Ishikawa (cell line): ENCODE results near the gene SORCS3.

ENCODE experiments used
- CEBPB ChIP-seq: IDR thresholded peaks from 2 replicates; pipeline ENCODE4 v1.6.1; 2012
- EGR1 ChIP-seq: IDR thresholded peaks from 2 replicates; pipeline ENCODE4 v1.6.1; 2012
- EP300 ChIP-seq: IDR thresholded peaks from 2 replicates; pipeline ENCODE4 v1.6.1; 2012; ENCODE audit warnings: borderline replicate concordance
- FOXM1 ChIP-seq: IDR thresholded peaks from 2 replicates; pipeline ENCODE4 v1.6.1; 2012; ENCODE audit warnings: low read depth, borderline replicate concordance
- RAD21 ChIP-seq: IDR thresholded peaks from 2 replicates; pipeline ENCODE4 v1.6.1; 2012; ENCODE audit warnings: low read depth
- TAF1 ChIP-seq: IDR thresholded peaks from 2 replicates; pipeline ENCODE4 v1.6.1; 2012; ENCODE audit warnings: low read depth, mild to moderate bottlenecking
- TCF12 ChIP-seq: IDR thresholded peaks from 2 replicates; pipeline ENCODE4 v1.6.1; 2012; ENCODE audit warnings: low read depth
- TEAD4 ChIP-seq: IDR thresholded peaks from 2 replicates; pipeline ENCODE4 v1.6.1; 2012
- YY1 ChIP-seq: IDR thresholded peaks from 2 replicates; pipeline ENCODE4 v1.6.1; 2012; ENCODE audit warnings: low read depth
- TF ChIP-seq, protein P1 (sequence below): IDR thresholded peaks from 2 replicates; pipeline ENCODE4 v1.6.1; 2012

DNA sequence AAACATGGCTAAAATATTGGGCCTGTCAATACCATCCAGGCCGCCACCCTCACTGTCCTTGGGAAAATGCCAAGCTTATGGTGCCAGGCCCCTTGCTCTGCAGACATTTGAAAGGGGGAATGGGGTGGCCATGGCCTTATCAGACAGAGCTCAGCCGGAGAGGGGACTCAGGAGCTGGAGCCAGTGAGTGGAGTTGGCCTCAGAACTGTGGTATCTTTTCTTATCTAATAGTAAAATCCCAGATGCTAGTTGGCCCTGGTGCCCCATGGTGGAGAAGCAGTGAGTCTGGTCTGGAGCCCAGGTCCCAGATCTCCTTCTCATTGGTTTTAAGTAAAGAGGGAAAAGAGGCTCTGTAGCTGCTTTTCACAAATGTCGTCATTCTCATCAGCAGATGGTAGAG, 49.6 kb upstream of the SORCS3 start:
- no peak for TF ChIP-seq RAD21
- TF ChIP-seq CEBPB, result no peak
- no peak for TF ChIP-seq TEAD4
- TF ChIP-seq EGR1, result no peak
- TF ChIP-seq YY1, result no peak
- TF ChIP-seq EP300, result no peak
- no peak for TF ChIP-seq TAF1
- no peak for TF ChIP-seq TCF12
- TF ChIP-seq, protein P1, sequence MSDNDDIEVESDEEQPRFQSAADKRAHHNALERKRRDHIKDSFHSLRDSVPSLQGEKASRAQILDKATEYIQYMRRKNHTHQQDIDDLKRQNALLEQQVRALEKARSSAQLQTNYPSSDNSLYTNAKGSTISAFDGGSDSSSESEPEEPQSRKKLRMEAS, result no peak
- TF ChIP-seq FOXM1, result no peak
